ENCODE data around the gene SPPL3. TPM values are rescaled to one million over a fixed set of nuclear protein-coding genes. Genes with fewer than 3 reads are reported as not detected.

Gene SPPL3
- total and polyA plus RNA-seq, 9 donors, result 10.2 to 68.2 (median 54.0) TPM

DNA sequence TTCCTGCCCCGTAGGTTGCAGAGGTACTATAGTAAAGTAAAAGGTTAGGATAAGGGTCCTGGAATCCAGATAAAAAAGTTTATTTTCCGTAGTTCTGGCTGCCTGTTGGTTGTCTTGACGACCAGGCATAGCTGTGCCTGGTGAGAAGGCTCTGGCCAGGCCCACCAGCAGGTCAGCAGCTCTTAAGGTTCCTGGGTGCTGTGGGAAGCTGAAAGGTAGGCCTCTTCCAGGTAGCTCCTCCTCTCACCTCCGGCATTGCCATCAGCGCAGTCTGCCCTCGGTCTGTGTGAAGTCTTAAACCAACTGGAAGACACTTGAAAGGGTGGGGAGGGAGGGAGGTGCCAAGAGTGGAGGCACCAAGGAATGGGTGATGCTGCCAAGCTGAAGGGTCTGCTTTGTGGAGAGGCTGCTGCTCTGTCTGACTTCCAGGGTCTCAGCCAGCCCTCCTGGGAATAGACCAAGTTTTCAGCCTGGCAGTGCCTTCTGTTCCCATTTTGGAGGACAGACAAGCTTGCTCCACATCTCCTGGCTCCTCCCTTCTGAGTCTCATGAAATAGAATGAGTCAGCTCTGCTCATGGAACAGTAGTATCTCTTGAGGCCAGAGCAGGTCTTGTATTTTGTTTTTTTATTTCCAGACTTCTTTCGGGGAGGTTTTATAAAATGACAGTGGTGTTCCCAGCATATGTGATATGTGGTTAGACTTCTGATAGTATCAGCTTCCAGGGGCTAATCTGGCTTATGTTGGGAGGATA lies 183.7 kb downstream of the SPPL3 start:
- H3K27me3 ChIP-seq (ENCODE audit: control insufficient read depth, insufficient read depth, low read length), result no peaks in the 10 kb centered on the region
- no peak for DNase-seq
- no peak overlapping the region for H3K4me3 ChIP-seq (ENCODE audit: low read length)
- H3K4me1 ChIP-seq (ENCODE audit: control insufficient read depth, insufficient read depth, low read length), result peaks cover 8% of the 10 kb centered on the region
- H3K27ac ChIP-seq (ENCODE audit: low read length), result no peak overlapping the region
- H3K36me3 ChIP-seq (ENCODE audit: control insufficient read depth, insufficient read depth, low read length), result peaks cover 71% of the 10 kb centered on the region
- 86% methylated on average over 4 of the region's 7 CpGs for WGBS (ENCODE audit: insufficient coverage)
- H3K9me3 ChIP-seq (replicated peaks; ENCODE audit: control insufficient read depth, low read depth, low read length), result no peaks in the 10 kb centered on the region

DNA sequence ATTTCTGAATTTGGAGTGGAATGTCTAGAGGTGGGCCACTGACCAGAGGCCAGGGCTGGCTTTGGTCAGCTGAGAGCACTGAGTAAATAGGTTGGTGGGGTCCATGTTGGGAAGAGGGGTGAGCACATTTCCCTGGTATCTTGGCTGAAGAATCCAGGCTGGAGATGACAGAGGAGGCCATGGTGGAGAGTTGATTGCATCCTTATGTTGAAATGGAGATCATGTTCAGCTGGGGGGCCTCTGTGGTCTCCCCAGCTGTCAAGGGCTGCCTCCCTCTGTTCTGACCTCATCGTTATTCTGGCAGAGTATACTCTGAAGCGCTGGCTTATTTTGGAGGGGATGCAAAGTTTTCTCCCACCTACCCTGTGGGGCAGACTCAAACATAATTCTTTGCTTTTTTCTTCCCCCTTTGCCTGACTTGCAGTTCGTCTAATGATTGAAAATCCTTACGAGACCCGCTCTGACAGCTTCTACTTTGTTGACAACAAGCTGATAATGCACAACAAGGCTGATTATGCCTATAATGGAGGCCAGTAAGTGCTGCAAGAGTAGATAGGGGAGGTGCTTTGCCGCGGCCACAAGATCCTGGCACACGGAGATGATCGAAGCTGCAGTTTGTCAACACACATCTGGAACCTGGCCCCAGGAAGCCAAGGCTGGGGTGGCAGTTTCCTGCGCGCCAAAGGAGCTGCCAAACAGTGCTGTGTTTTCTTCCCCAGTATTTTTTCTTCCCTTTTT lies 184.5 kb downstream of the SPPL3 start:
- H3K9me3 ChIP-seq (replicated peaks; ENCODE audit: control insufficient read depth, low read depth, low read length), result no peaks in the 10 kb centered on the region
- no peak for DNase-seq
- WGBS (ENCODE audit: insufficient coverage), result 96% methylated on average over 7 of the region's 11 CpGs
- no peak overlapping the region for H3K4me3 ChIP-seq (ENCODE audit: low read length)
- H3K27ac ChIP-seq (ENCODE audit: low read length), result no peak overlapping the region
- peaks cover 78% of the 10 kb centered on the region for H3K36me3 ChIP-seq (ENCODE audit: control insufficient read depth, insufficient read depth, low read length)
- H3K4me1 ChIP-seq (ENCODE audit: control insufficient read depth, insufficient read depth, low read length), result peaks cover under 1% of the 10 kb centered on the region
- H3K27me3 ChIP-seq (ENCODE audit: control insufficient read depth, insufficient read depth, low read length), result no peaks in the 10 kb centered on the region

- WGBS (ENCODE audit: insufficient coverage), result no CpG with 5 or more reads among the region's 2 CpGs
- Histone ChIP-seq H3K27me3 (ENCODE audit: control insufficient read depth, insufficient read depth, low read length) (no peaks in the 10 kb centered on the region), H3K9me3 (replicated peaks; ENCODE audit: control insufficient read depth, low read depth, low read length) (no peaks in the 10 kb centered on the region), H3K36me3 (ENCODE audit: control insufficient read depth, insufficient read depth, low read length) (peaks cover 84% of the 10 kb centered on the region), H3K4me3 (ENCODE audit: low read length) (no peak overlapping the region), H3K27ac (ENCODE audit: low read length) (no peak overlapping the region), H3K4me1 (ENCODE audit: control insufficient read depth, insufficient read depth, low read length) (no peaks in the 10 kb centered on the region)
- no peak for DNase-seq
These were observed 185.1 kb downstream of the SPPL3 start for GRCh38 chr12:120719072-120719471.

DNA sequence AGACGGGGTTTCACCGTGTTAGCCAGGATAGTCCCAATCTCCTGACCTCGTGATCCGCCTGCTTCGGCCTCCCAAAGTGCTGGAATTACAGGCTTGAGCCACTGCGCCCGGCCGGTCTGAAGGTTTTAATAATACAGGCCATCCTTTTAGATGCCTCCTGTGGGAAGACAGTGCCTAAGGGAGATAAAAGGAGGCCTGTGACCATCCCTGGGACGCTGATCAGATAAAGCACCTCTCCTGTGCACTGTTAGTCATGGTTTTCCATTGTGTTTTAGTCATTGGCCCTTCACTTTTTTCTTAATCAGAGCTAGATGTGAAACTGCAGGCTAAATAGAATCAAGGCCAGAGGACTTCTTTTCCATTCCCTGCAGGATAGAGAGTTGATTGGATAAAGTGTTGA lies 186.1 kb downstream of the SPPL3 start:
- Histone ChIP-seq H3K9me3 (replicated peaks; ENCODE audit: control insufficient read depth, low read depth, low read length) (no peaks in the 10 kb centered on the region), H3K4me1 (ENCODE audit: control insufficient read depth, insufficient read depth, low read length) (no peaks in the 10 kb centered on the region), H3K27ac (ENCODE audit: low read length) (no peak overlapping the region), H3K4me3 (ENCODE audit: low read length) (no peak overlapping the region), H3K36me3 (ENCODE audit: control insufficient read depth, insufficient read depth, low read length) (peaks cover 91% of the 10 kb centered on the region), H3K27me3 (ENCODE audit: control insufficient read depth, insufficient read depth, low read length) (no peaks in the 10 kb centered on the region)
- DNase-seq, result no peak
- WGBS (ENCODE audit: insufficient coverage), result 80% methylated on average over 5 of the region's 9 CpGs

GRCh38 chr12:120713861-120714482 lies 190.2 kb downstream of the SPPL3 start:
- Histone ChIP-seq H3K36me3 (ENCODE audit: control insufficient read depth, insufficient read depth, low read length) (peaks cover 51% of the 10 kb centered on the region), H3K9me3 (replicated peaks; ENCODE audit: control insufficient read depth, low read depth, low read length) (no peaks in the 10 kb centered on the region), H3K4me1 (ENCODE audit: control insufficient read depth, insufficient read depth, low read length) (peaks cover 17% of the 10 kb centered on the region), H3K4me3 (ENCODE audit: low read length) (no peak overlapping the region), H3K27me3 (ENCODE audit: control insufficient read depth, insufficient read depth, low read length) (no peaks in the 10 kb centered on the region), H3K27ac (ENCODE audit: low read length) (no peak overlapping the region)
- DNase-seq, result peak; percentile 88
- no CpG with 5 or more reads among the region's 4 CpGs for WGBS (ENCODE audit: insufficient coverage)

GRCh38 chr12:120712610-120713009 lies 191.5 kb downstream of the SPPL3 start:
- Histone ChIP-seq H3K27ac (ENCODE audit: low read length) (no peak overlapping the region), H3K4me3 (ENCODE audit: low read length) (no peak overlapping the region), H3K4me1 (ENCODE audit: control insufficient read depth, insufficient read depth, low read length) (peaks cover 17% of the 10 kb centered on the region), H3K9me3 (replicated peaks; ENCODE audit: control insufficient read depth, low read depth, low read length) (no peaks in the 10 kb centered on the region), H3K27me3 (ENCODE audit: control insufficient read depth, insufficient read depth, low read length) (no peaks in the 10 kb centered on the region), H3K36me3 (ENCODE audit: control insufficient read depth, insufficient read depth, low read length) (peaks cover 39% of the 10 kb centered on the region)
- whole genome bisulfite sequencing (ENCODE audit: insufficient coverage), result 69% methylated on average over 3 of the region's 6 CpGs
- no peak for DNase-seq

Other genes with a start within 250 kb of the SPPL3 start
- 70.2 TPM for gene MLEC, start 217.2 kb downstream of the SPPL3 start, total RNA-seq
- 10 to 100 TPM; 60.5 to 98.4 (median 81.7) TPM for gene MLEC, start 217.2 kb downstream of the SPPL3 start, polyA plus RNA-seq (ENCODE audit: insufficient read depth in 1 of 8, insufficient read length in 8 of 8, low replicate concordance in 1 of 8)
- gene UNC119B, start 193.9 kb downstream of the SPPL3 start, total RNA-seq, result 6.0 TPM
- gene UNC119B, start 193.9 kb downstream of the SPPL3 start, polyA plus RNA-seq (ENCODE audit: insufficient read depth in 1 of 8, insufficient read length in 8 of 8, low replicate concordance in 1 of 8), result 10 to 100 TPM; 12.6 to 21.6 (median 15.6) TPM
- 20.6 TPM for gene ACADS, start 178.5 kb downstream of the SPPL3 start, total RNA-seq
- 10 to 100 TPM; 13.1 to 22.7 (median 18.9) TPM for gene ACADS, start 178.5 kb downstream of the SPPL3 start, polyA plus RNA-seq (ENCODE audit: insufficient read depth in 1 of 8, insufficient read length in 8 of 8, low replicate concordance in 1 of 8)
- gene HNF1A, start 74.2 kb upstream of the SPPL3 start, total RNA-seq, result 0.04 TPM
- 1 to 10 TPM in 1 of 8 donors, under 1 TPM in 3, not detected in 4; 0.05 to 2.9 (median 0.16) TPM for gene HNF1A, start 74.2 kb upstream of the SPPL3 start, polyA plus RNA-seq (ENCODE audit: insufficient read depth in 1 of 8, insufficient read length in 8 of 8, low replicate concordance in 1 of 8)
- 10.8 TPM for gene C12orf43, start 112.1 kb upstream of the SPPL3 start, total RNA-seq
- 10 to 100 TPM in 7 of 8 donors, 1 to 10 TPM in 1; 9.8 to 15.3 (median 12.0) TPM for gene C12orf43, start 112.1 kb upstream of the SPPL3 start, polyA plus RNA-seq (ENCODE audit: insufficient read depth in 1 of 8, insufficient read length in 8 of 8, low replicate concordance in 1 of 8)
- 0.09 TPM for gene OASL, start 134.9 kb upstream of the SPPL3 start, total RNA-seq
- gene OASL, start 134.9 kb upstream of the SPPL3 start, polyA plus RNA-seq (ENCODE audit: insufficient read depth in 1 of 8, insufficient read length in 8 of 8, low replicate concordance in 1 of 8), result under 1 TPM in 6 of 8 donors, not detected in 2; 0.04 to 0.17 (median 0.10) TPM
- 1.6 TPM for gene P2RX7, start 228.5 kb upstream of the SPPL3 start, total RNA-seq
- gene P2RX7, start 228.5 kb upstream of the SPPL3 start, polyA plus RNA-seq (ENCODE audit: insufficient read depth in 1 of 8, insufficient read length in 8 of 8, low replicate concordance in 1 of 8), result 1 to 10 TPM in 6 of 8 donors, under 1 TPM in 2; 0.78 to 2.5 (median 1.2) TPM

All from muscle of leg (tissue), 11 donors.